DOHH2 (cell line): Measurements from ENCODE around the gene EFNA5.

Experiments
- H3F3A ChIP-seq: fragments of 200-600 bp; sonication (generic), shearing (Covaris generic); 2 replicates; pipeline ENCODE4 v1.6.0; 2016; ENCODE audit warnings: antibody characterized with exemption, mild to moderate bottlenecking; ENCODE audit not compliant: control insufficient read depth, insufficient read depth
- H3K27ac ChIP-seq: fragments of 200-600 bp; sonication (generic); 2 replicates; pipeline ENCODE4 v1.5.1; 2014; ENCODE audit warnings: low read depth, mild to moderate bottlenecking, low read length, moderate library complexity
- H3K27me3 ChIP-seq: fragments of 200-600 bp; sonication (generic); 2 replicates; pipeline ENCODE4 v1.6.1; 2014; ENCODE audit warnings: mild to moderate bottlenecking, low read length, mixed read lengths; ENCODE audit not compliant: control insufficient read depth
- H3K36me3 ChIP-seq: fragments of 200-600 bp; sonication (generic); 2 replicates; pipeline ENCODE4 v1.6.1; 2014; ENCODE audit warnings: mild to moderate bottlenecking, low read length, moderate library complexity, mixed read lengths; ENCODE audit not compliant: control insufficient read depth
- H3K4me1 ChIP-seq: fragments of 200-600 bp; sonication (generic); 2 replicates; pipeline ENCODE4 v1.6.1; 2014; ENCODE audit warnings: mild to moderate bottlenecking, low read length, mixed read lengths; ENCODE audit not compliant: control insufficient read depth
- H3K4me2 ChIP-seq: fragments of 200-600 bp; sonication (generic); 2 replicates; pipeline ENCODE4 v1.6.0; 2014; ENCODE audit warnings: mild to moderate bottlenecking, low read length, moderate library complexity
- H3K4me3 ChIP-seq: fragments of 200-600 bp; sonication (generic); 2 replicates; pipeline ENCODE4 v1.5.1; 2014; ENCODE audit warnings: mild to moderate bottlenecking, low read length, mixed read lengths
- H3K79me2 ChIP-seq: fragments of 200-600 bp; sonication (generic); 2 replicates; pipeline ENCODE4 v1.6.1; 2014; ENCODE audit warnings: mild to moderate bottlenecking, low read length, mixed read lengths; ENCODE audit not compliant: control insufficient read depth
- H3K9me2 ChIP-seq: fragments of 200-600 bp; sonication (generic); replicated peaks from 2 replicates; pipeline ENCODE4 v1.6.1; 2014; ENCODE audit warnings: mild to moderate bottlenecking, low read length, mixed read lengths; ENCODE audit not compliant: control insufficient read depth
- H3K9me3 ChIP-seq: fragments of 200-600 bp; sonication (generic); 2 replicates; pipeline ENCODE4 v1.6.1; 2014; ENCODE audit warnings: antibody characterized with exemption, low read length, mixed read lengths; ENCODE audit not compliant: control insufficient read depth, insufficient read depth
- H4K20me1 ChIP-seq: fragments of 200-600 bp; sonication (generic); 2 replicates; pipeline ENCODE4 v1.6.0; 2014; ENCODE audit warnings: low read depth, mild to moderate bottlenecking, antibody characterized with exemption, low read length, moderate library complexity; ENCODE audit not compliant: control insufficient read depth, insufficient read depth
- EZH2phosphoT487 ChIP-seq: fragments of 200-600 bp; sonication (generic); IDR thresholded peaks from 2 replicates; pipeline ENCODE4 v1.6.1; 2017; ENCODE audit warnings: borderline replicate concordance, mild to moderate bottlenecking, antibody characterized with exemption, low read length, moderate library complexity, mixed read lengths
- TF ChIP-seq, protein P1 (sequence below): fragments of 200-600 bp; sonication (generic); IDR thresholded peaks from one replicate; pipeline ENCODE4 v1.5.1; 2014; ENCODE audit warnings: antibody characterized with exemption, mild to moderate bottlenecking, low read depth, low read length; ENCODE audit not compliant: poor library complexity, severe bottlenecking

EFNA5 gene

DNA sequence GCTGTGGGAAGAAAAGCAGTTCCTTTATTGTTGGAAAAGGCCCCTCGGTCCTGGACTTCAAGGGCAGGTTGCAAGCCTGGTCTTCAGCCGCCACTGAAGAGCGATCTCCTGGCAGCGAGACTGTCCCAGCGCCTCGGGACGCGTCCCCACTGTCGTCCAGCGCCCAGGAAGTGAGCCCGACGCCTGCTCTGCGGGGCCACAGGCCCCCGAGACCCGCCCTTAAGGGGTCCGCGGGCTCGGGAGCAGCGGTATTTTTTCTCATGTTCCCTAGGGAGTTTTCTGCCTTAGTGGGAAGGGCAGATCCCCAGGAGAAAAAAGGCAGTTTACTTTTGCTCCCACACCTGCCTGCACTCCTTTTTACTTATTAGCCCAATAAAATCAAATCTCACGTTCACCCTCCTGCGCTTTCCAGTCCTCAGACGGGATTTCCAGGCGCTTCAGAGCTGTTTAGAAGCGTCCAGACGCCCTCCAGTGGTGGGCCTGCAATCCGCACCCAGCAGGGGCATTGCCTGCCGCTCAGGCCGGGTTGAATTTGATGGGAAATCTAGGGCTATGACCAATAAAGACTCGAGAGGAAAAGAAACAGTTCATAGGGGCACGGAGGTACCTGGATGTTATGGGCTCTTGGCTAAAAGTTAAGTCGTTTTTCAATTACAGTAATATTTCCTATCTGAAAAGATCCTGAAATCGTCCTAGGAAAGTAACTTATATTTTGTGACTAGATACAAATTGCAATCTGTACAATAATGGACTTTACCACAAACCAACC, 2.8 kb upstream of the EFNA5 start:
- H3K79me2 ChIP-seq: no peaks in the 10 kb centered on the region
- peaks cover 31% of the 10 kb centered on the region for H3K27me3 ChIP-seq
- H3F3A ChIP-seq: no peaks in the 10 kb centered on the region
- peaks cover 6% of the 10 kb centered on the region for H3K4me1 ChIP-seq
- no peaks in the 10 kb centered on the region for H3K9me3 ChIP-seq
- H3K27ac ChIP-seq: no peak overlapping the region
- peak overlapping the region; percentile 68 for H3K4me2 ChIP-seq
- H3K9me2 ChIP-seq: no peaks in the 10 kb centered on the region
- H3K36me3 ChIP-seq: no peaks in the 10 kb centered on the region
- H3K4me3 ChIP-seq: peak overlapping the region; percentile 52
- no peaks in the 10 kb centered on the region for H4K20me1 ChIP-seq
- no peak for TF ChIP-seq EZH2phosphoT487
- TF ChIP-seq, protein P1, sequence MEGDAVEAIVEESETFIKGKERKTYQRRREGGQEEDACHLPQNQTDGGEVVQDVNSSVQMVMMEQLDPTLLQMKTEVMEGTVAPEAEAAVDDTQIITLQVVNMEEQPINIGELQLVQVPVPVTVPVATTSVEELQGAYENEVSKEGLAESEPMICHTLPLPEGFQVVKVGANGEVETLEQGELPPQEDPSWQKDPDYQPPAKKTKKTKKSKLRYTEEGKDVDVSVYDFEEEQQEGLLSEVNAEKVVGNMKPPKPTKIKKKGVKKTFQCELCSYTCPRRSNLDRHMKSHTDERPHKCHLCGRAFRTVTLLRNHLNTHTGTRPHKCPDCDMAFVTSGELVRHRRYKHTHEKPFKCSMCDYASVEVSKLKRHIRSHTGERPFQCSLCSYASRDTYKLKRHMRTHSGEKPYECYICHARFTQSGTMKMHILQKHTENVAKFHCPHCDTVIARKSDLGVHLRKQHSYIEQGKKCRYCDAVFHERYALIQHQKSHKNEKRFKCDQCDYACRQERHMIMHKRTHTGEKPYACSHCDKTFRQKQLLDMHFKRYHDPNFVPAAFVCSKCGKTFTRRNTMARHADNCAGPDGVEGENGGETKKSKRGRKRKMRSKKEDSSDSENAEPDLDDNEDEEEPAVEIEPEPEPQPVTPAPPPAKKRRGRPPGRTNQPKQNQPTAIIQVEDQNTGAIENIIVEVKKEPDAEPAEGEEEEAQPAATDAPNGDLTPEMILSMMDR: peak; percentile 97

DNA sequence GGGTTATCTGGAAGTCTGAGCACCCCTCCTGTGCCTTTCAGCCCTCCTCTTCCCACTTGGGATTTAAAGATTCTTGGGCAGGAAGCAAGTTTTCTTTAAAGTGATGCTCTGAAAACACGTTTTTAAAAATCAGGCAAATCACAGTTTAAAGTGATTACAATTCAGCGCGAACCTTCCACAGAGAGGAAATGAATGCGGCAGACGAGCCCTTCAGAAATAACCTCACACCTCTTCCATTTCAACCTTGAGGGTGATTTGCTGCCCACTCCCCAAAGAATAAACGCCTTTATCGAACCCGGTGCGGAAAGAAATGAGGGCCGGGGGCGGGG, 2.3 kb upstream of the EFNA5 start:
- H3K4me3 ChIP-seq: peak overlapping the region; percentile 52
- peaks cover 31% of the 10 kb centered on the region for H3K27me3 ChIP-seq
- no peak overlapping the region for H3K27ac ChIP-seq
- H4K20me1 ChIP-seq: no peaks in the 10 kb centered on the region
- no peaks in the 10 kb centered on the region for H3F3A ChIP-seq
- TF ChIP-seq, protein P1: no peak
- no peak for TF ChIP-seq EZH2phosphoT487
- no peaks in the 10 kb centered on the region for H3K9me2 ChIP-seq
- H3K79me2 ChIP-seq: no peaks in the 10 kb centered on the region
- H3K4me1 ChIP-seq: peaks cover 6% of the 10 kb centered on the region
- peak overlapping the region; percentile 68 for H3K4me2 ChIP-seq
- no peaks in the 10 kb centered on the region for H3K36me3 ChIP-seq
- no peaks in the 10 kb centered on the region for H3K9me3 ChIP-seq

- Histone ChIP-seq H3K9me3 (no peaks in the 10 kb centered on the region), H3K27ac (no peak overlapping the region), H3K27me3 (peaks cover 31% of the 10 kb centered on the region), H3K4me2 (peak overlapping the region; percentile 68; the same call in 1 of the 2 replicates), H3F3A (no peaks in the 10 kb centered on the region), H3K36me3 (no peaks in the 10 kb centered on the region), H3K79me2 (no peaks in the 10 kb centered on the region), H3K4me3 (no peak overlapping the region), H4K20me1 (no peaks in the 10 kb centered on the region), H3K4me1 (peaks cover 6% of the 10 kb centered on the region), H3K9me2 (no peaks in the 10 kb centered on the region)
- TF ChIP-seq EZH2phosphoT487: no peak
- TF ChIP-seq, protein P1: no peak
Measured at GRCh38 chr5:107672211-107673038, 1.7 kb upstream of the EFNA5 start.
